Measurements from ENCODE around the gene DOLK. TPM values are rescaled to one million over a fixed set of nuclear protein-coding genes. Genes with fewer than 3 reads are reported as not detected.
A peak's percentile ranks its signal among the peaks of the same experiment; 100 is the strongest.

DOLK gene
- total RNA-seq: 1 to 10 TPM; 8.7 to 9.9 (median 9.7) TPM
- long read RNA-seq, donor 1, transcript DOLK-201 (1 exons, 2,090 nt): major isoform, 25 of 25 reads
- long read RNA-seq, donor 1, partial matches to known transcripts: 0 of 25 reads
- long read RNA-seq, donor 1, other reads (novel, unspliced or antisense): 0 of 25 reads
- long read RNA-seq, donor 2, transcript DOLK-201 (1 exons, 2,090 nt): major isoform, 14 of 14 reads
- long read RNA-seq, donor 2, partial matches to known transcripts: 0 of 14 reads
- long read RNA-seq, donor 2, other reads (novel, unspliced or antisense): 0 of 14 reads

- intact Hi-C loops (cut with DNase I, micrococcal nuclease): no loop called here
- TF ChIP-seq CTCF (IDR thresholded peaks at IDR 0.05): no peak
- Histone ChIP-seq H3K4me3 (peak within 1 kb of the TSS; percentile 76), H3K36me3 (ENCODE audit: low read depth) (no peaks in the 10 kb centered on the region), H3K9me3 (no peaks in the 10 kb centered on the region), H3K4me1 (ENCODE audit: low read depth) (peaks cover 11% of the 10 kb centered on the region)
- peak; percentile 96 for ATAC-seq
- peak; percentile 97 to 99 (median 99) for DNase-seq
Observed at GRCh38 chr9:128947527-128948301, at the start of gene DOLK, which contains the start of gene NUP188. TSS of gene DOLK (minus strand) at chr9:128947603. CDS start at chr9:128947303, 300 bp downstream. TSS of gene NUP188 (plus strand) at chr9:128947699. CDS start at chr9:128947720, 21 bp downstream.

GRCh38 chr9:128995791-128996190 lies 48.4 kb upstream of the DOLK start:
- no peak for ATAC-seq
- intact Hi-C loops (cut with DNase I, micrococcal nuclease): no loop called here
- H3K4me1 ChIP-seq (ENCODE audit: low read depth): no peaks in the 10 kb centered on the region
- TF ChIP-seq CTCF (IDR thresholded peaks at IDR 0.05): no peak
- DNase-seq: peak in 1 of 3 donors; percentile 2
- H3K4me3 ChIP-seq: no peak overlapping the region
- H3K36me3 ChIP-seq (ENCODE audit: low read depth): peaks cover 10% of the 10 kb centered on the region
- H3K9me3 ChIP-seq: no peaks in the 10 kb centered on the region

GRCh38 chr9:128992995-128993394 lies 45.6 kb upstream of the DOLK start:
- no peaks in the 10 kb centered on the region for H3K4me1 ChIP-seq (ENCODE audit: low read depth)
- intact Hi-C loops (cut with DNase I, micrococcal nuclease): no loop called here
- no peak overlapping the region for H3K4me3 ChIP-seq
- DNase-seq (no peak), ATAC-seq (no peak)
- H3K9me3 ChIP-seq: no peaks in the 10 kb centered on the region
- H3K36me3 ChIP-seq (ENCODE audit: low read depth): peaks cover 4% of the 10 kb centered on the region
- TF ChIP-seq CTCF (IDR thresholded peaks at IDR 0.05): no peak

GRCh38 chr9:128987805-128988204 lies 40.4 kb upstream of the DOLK start:
- TF ChIP-seq CTCF (IDR thresholded peaks at IDR 0.05): no peak
- peaks cover 4% of the 10 kb centered on the region for H3K36me3 ChIP-seq (ENCODE audit: low read depth)
- H3K9me3 ChIP-seq: no peaks in the 10 kb centered on the region
- no peak for ATAC-seq
- no peak overlapping the region for H3K4me3 ChIP-seq
- DNase-seq: no peak
- intact Hi-C loops (cut with DNase I, micrococcal nuclease): no loop called here
- H3K4me1 ChIP-seq (ENCODE audit: low read depth): no peaks in the 10 kb centered on the region

- Histone ChIP-seq H3K4me3 (no peak overlapping the region), H3K4me1 (ENCODE audit: low read depth) (no peaks in the 10 kb centered on the region), H3K9me3 (no peaks in the 10 kb centered on the region), H3K36me3 (ENCODE audit: low read depth) (peaks cover 4% of the 10 kb centered on the region)
- intact Hi-C loops (cut with DNase I, micrococcal nuclease): no loop called here
- TF ChIP-seq CTCF (IDR thresholded peaks at IDR 0.05): no peak
- DNase-seq (no peak), ATAC-seq (no peak)
Observed at GRCh38 chr9:128986671-128987070, 39.3 kb upstream of the DOLK start.

Measured in mucosa of descending colon (tissue), 3 donors.